ENCODE data around the gene NRXN2.

Gene NRXN2

GRCh38 chr11:64642871-64643255 is 80.1 kb downstream of the NRXN2 start:
- TF ChIP-seq EZH2 (optimal IDR thresholded peaks at IDR 0.05; ENCODE audit: low read depth, low read length), result no peak
- TF ChIP-seq EZH2phosphoT487 (IDR thresholded peaks at IDR 0.05; ENCODE audit: low read length), result no peak
- Histone ChIP-seq H3K4me2 (ENCODE audit: low read depth, low read length) (no peak overlapping the region), H3K4me3 (ENCODE audit: low read length) (no peak overlapping the region), H3K27ac (ENCODE audit: low read length) (no peak overlapping the region), H3K4me1 (ENCODE audit: low read length) (no peaks in the 10 kb centered on the region), H3K9me3 (replicated peaks; ENCODE audit: insufficient read depth, low read length) (no peaks in the 10 kb centered on the region), H2AFZ (ENCODE audit: low read length) (no peak overlapping the region), H4K20me1 (ENCODE audit: insufficient read depth, low read length) (no peaks in the 10 kb centered on the region), H3K9me2 (replicated peaks; ENCODE audit: insufficient read depth, low read length) (no peaks in the 10 kb centered on the region), H3K36me3 (replicated peaks; ENCODE audit: insufficient read depth, low read length) (no peaks in the 10 kb centered on the region), H3F3A (ENCODE audit: insufficient read depth, low read length) (no peaks in the 10 kb centered on the region), H3K27me3 (replicated peaks; ENCODE audit: insufficient read depth, low read length) (peaks cover 87% of the 10 kb centered on the region), H3K9ac (ENCODE audit: low read length) (no peak overlapping the region), H3K79me2 (ENCODE audit: low read length) (no peaks in the 10 kb centered on the region)
- DNase-seq, result no peak

- H4K20me1 ChIP-seq (ENCODE audit: insufficient read depth, low read length), result no peaks in the 10 kb centered on the region
- H3K27me3 ChIP-seq (replicated peaks; ENCODE audit: insufficient read depth, low read length), result peaks cover 87% of the 10 kb centered on the region
- no peak for DNase-seq
- H3K9me3 ChIP-seq (replicated peaks; ENCODE audit: insufficient read depth, low read length), result no peaks in the 10 kb centered on the region
- H3K9me2 ChIP-seq (replicated peaks; ENCODE audit: insufficient read depth, low read length), result no peaks in the 10 kb centered on the region
- no peak overlapping the region for H3K9ac ChIP-seq (ENCODE audit: low read length)
- no peaks in the 10 kb centered on the region for H3K4me1 ChIP-seq (ENCODE audit: low read length)
- no peaks in the 10 kb centered on the region for H3K79me2 ChIP-seq (ENCODE audit: low read length)
- no peak overlapping the region for H3K27ac ChIP-seq (ENCODE audit: low read length)
- no peaks in the 10 kb centered on the region for H3F3A ChIP-seq (ENCODE audit: insufficient read depth, low read length)
- no peak overlapping the region for H3K4me3 ChIP-seq (ENCODE audit: low read length)
- no peak overlapping the region for H3K4me2 ChIP-seq (ENCODE audit: low read depth, low read length)
- TF ChIP-seq EZH2 (optimal IDR thresholded peaks at IDR 0.05; ENCODE audit: low read depth, low read length), result no peak
- no peak for TF ChIP-seq EZH2phosphoT487 (IDR thresholded peaks at IDR 0.05; ENCODE audit: low read length)
- no peak for TF ChIP-seq CTCF (IDR thresholded peaks at IDR 0.05; ENCODE audit: low read length)
- no peak overlapping the region for H2AFZ ChIP-seq (ENCODE audit: low read length)
- no peaks in the 10 kb centered on the region for H3K36me3 ChIP-seq (replicated peaks; ENCODE audit: insufficient read depth, low read length)
Measured at GRCh38 chr11:64642418-64642735, 80.6 kb downstream of the NRXN2 start.

- Histone ChIP-seq H3K4me1 (ENCODE audit: low read length) (no peaks in the 10 kb centered on the region), H3K9ac (ENCODE audit: low read length) (no peak overlapping the region), H4K20me1 (ENCODE audit: insufficient read depth, low read length) (no peaks in the 10 kb centered on the region), H3K79me2 (ENCODE audit: low read length) (no peaks in the 10 kb centered on the region), H3K9me2 (replicated peaks; ENCODE audit: insufficient read depth, low read length) (no peaks in the 10 kb centered on the region), H3K36me3 (replicated peaks; ENCODE audit: insufficient read depth, low read length) (no peaks in the 10 kb centered on the region), H3K4me3 (ENCODE audit: low read length) (no peak overlapping the region), H3K27ac (ENCODE audit: low read length) (no peak overlapping the region), H3K27me3 (replicated peaks; ENCODE audit: insufficient read depth, low read length) (peaks cover 88% of the 10 kb centered on the region), H3K9me3 (replicated peaks; ENCODE audit: insufficient read depth, low read length) (no peaks in the 10 kb centered on the region), H2AFZ (ENCODE audit: low read length) (no peak overlapping the region), H3K4me2 (ENCODE audit: low read depth, low read length) (no peak overlapping the region), H3F3A (ENCODE audit: insufficient read depth, low read length) (no peaks in the 10 kb centered on the region)
- TF ChIP-seq EZH2 (optimal IDR thresholded peaks at IDR 0.05; ENCODE audit: low read depth, low read length), result no peak
- no peak for TF ChIP-seq CTCF (IDR thresholded peaks at IDR 0.05; ENCODE audit: low read length)
- no peak for TF ChIP-seq EZH2phosphoT487 (IDR thresholded peaks at IDR 0.05; ENCODE audit: low read length)
- DNase-seq, result no peak
Measured at GRCh38 chr11:64641596-64642417, 81.2 kb downstream of the NRXN2 start.

GRCh38 chr11:64639885-64640284 is 83.1 kb downstream of the NRXN2 start:
- Histone ChIP-seq H4K20me1 (ENCODE audit: insufficient read depth, low read length) (no peaks in the 10 kb centered on the region), H3K4me2 (ENCODE audit: low read depth, low read length) (no peak overlapping the region), H3K9ac (ENCODE audit: low read length) (no peak overlapping the region), H3K27ac (ENCODE audit: low read length) (no peak overlapping the region), H3K4me3 (ENCODE audit: low read length) (no peak overlapping the region), H3K4me1 (ENCODE audit: low read length) (no peaks in the 10 kb centered on the region), H2AFZ (ENCODE audit: low read length) (no peak overlapping the region), H3K36me3 (replicated peaks; ENCODE audit: insufficient read depth, low read length) (no peaks in the 10 kb centered on the region), H3K27me3 (replicated peaks; ENCODE audit: insufficient read depth, low read length) (peaks cover 85% of the 10 kb centered on the region), H3K79me2 (ENCODE audit: low read length) (no peaks in the 10 kb centered on the region), H3K9me2 (replicated peaks; ENCODE audit: insufficient read depth, low read length) (no peaks in the 10 kb centered on the region), H3F3A (ENCODE audit: insufficient read depth, low read length) (no peaks in the 10 kb centered on the region), H3K9me3 (replicated peaks; ENCODE audit: insufficient read depth, low read length) (no peaks in the 10 kb centered on the region)
- TF ChIP-seq CTCF (IDR thresholded peaks at IDR 0.05; ENCODE audit: low read length), result no peak
- TF ChIP-seq EZH2 (optimal IDR thresholded peaks at IDR 0.05; ENCODE audit: low read depth, low read length), result no peak
- no peak for TF ChIP-seq EZH2phosphoT487 (IDR thresholded peaks at IDR 0.05; ENCODE audit: low read length)
- DNase-seq, result no peak

All from MM.1S (cell line).